NB4 (cell line): ENCODE data around the gene KRT7.

Source experiments
- DNase-seq: peaks from one replicate; pipeline ENCODE4 v3.0.0; 2010; ENCODE audit warnings: low read depth
- H3K4me3 ChIP-seq: one replicate; pipeline ENCODE4 v1.5.1; 2011; ENCODE audit warnings: mild to moderate bottlenecking, low read depth, low read length, moderate library complexity
- CTCF ChIP-seq: IDR thresholded peaks from one replicate; pipeline ENCODE4 v1.5.1; 2012; ENCODE audit warnings: low read depth, low read length
- MYC ChIP-seq: IDR thresholded peaks from 2 replicates; pipeline ENCODE4 v1.6.1; 2011; ENCODE audit warnings: low read depth, low read length
- POLR2A ChIP-seq: IDR thresholded peaks from 2 replicates; pipeline ENCODE4 v1.6.1; 2011; ENCODE audit warnings: mild to moderate bottlenecking; ENCODE audit not compliant: insufficient read length; ENCODE audit errors: extremely low read depth
- TF ChIP-seq, protein P1 (sequence below): IDR thresholded peaks from 2 replicates; pipeline ENCODE4 v1.6.1; 2011; ENCODE audit warnings: low read depth, low read length

KRT7 gene

GRCh38 chr12:52232674-52233461 is at the start of gene KRT7:
Gene KRT7, plus strand, starts transcription at chr12:52233243. Its CDS starts 54 bp downstream, at chr12:52233297.
- TF ChIP-seq POLR2A (no peak), CTCF (no peak), MYC (no peak)
- TF ChIP-seq, protein P1, sequence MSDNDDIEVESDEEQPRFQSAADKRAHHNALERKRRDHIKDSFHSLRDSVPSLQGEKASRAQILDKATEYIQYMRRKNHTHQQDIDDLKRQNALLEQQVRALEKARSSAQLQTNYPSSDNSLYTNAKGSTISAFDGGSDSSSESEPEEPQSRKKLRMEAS = no peak
- H3K4me3 ChIP-seq = no peak within 1 kb of the TSS
- no peak for DNase-seq

DNA sequence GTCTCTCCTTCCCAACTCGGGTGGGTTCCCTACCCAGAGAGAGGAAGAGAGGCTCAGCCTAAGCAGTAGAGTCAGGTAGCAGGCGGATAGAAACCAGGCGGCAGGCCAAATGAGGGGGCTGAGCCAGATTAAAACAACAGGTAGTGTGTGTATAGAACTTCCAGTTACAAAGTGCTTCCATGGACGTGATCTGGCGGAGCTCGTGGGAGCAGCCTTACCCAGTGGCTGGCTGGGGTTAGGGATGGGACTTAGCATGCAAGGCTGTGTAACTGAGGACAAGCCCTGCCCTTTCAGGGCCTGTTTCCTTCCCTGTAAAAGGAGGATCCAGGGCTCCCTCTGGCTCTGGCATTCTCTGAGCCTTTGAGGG is 49.5 kb upstream of the KRT7 start:
- TF ChIP-seq CTCF = no peak
- no peak for TF ChIP-seq MYC
- TF ChIP-seq, protein P1 = no peak
- TF ChIP-seq POLR2A = no peak
- DNase-seq = no peak

DNA sequence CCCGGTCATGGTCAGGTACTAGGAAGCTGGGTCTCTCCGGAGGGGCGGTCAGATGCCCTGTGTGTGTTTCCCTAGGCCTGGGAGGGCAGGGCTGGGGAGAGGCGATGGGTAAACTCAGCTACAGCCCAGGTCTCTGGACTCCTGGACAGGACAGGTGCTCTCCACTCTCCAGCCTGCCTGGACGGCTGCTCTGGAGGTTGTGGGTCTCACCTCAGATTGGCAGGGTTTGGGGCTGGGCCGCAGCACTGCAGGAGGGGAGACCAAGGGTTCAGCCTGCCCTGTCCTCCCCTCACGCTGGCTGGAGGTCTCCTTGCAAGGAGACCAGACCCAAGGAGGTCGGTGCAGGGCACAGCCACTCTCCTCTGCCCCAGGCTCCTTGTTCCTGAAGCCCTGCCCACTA is 49.1 kb upstream of the KRT7 start:
- no peak overlapping the region for H3K4me3 ChIP-seq
- TF ChIP-seq MYC (no peak), CTCF (no peak), POLR2A (no peak)
- TF ChIP-seq, protein P1 = no peak
- no peak for DNase-seq

More for the DNA sequence above, 49.5 kb upstream of the KRT7 start:
- no peak overlapping the region for H3K4me3 ChIP-seq

- no peak for DNase-seq
- no peak for TF ChIP-seq CTCF
- TF ChIP-seq MYC = no peak
- TF ChIP-seq POLR2A = no peak
- TF ChIP-seq, protein P1 = no peak
- H3K4me3 ChIP-seq = no peak overlapping the region
Observed at GRCh38 chr12:52184813-52185212, 48.2 kb upstream of the KRT7 start.

- DNase-seq = no peak
- TF ChIP-seq POLR2A = no peak
- no peak for TF ChIP-seq MYC
- TF ChIP-seq CTCF = no peak
- TF ChIP-seq, protein P1 = no peak
Observed at GRCh38 chr12:52185400-52185967, 47.6 kb upstream of the KRT7 start.

More at GRCh38 chr12:52185400-52185967, 47.6 kb upstream of the KRT7 start:
- H3K4me3 ChIP-seq = no peak overlapping the region
